SH-SY5Y (cell line): Measurements from ENCODE around the gene TRIO.

Experiments used
- GATA2 ChIP-seq: IDR thresholded peaks from 2 replicates; pipeline ENCODE4 v1.6.1; 2011; ENCODE audit warnings: mild to moderate bottlenecking, low read depth, low read length
- GATA3 ChIP-seq: IDR thresholded peaks from 2 replicates; pipeline ENCODE4 v1.6.1; 2011; ENCODE audit warnings: low read depth, mild to moderate bottlenecking, low read length, moderate library complexity

The TRIO gene

GRCh38 chr5:14464671-14465070 is 321.5 kb downstream of the TRIO start:
- TF ChIP-seq GATA2 (no peak), GATA3 (no peak)

GRCh38 chr5:14465116-14465515 is 322.0 kb downstream of the TRIO start:
- no peak for TF ChIP-seq GATA3
- TF ChIP-seq GATA2, result no peak

- no peak for TF ChIP-seq GATA2
- TF ChIP-seq GATA3, result no peak
Observed at GRCh38 chr5:14465776-14466175, 322.6 kb downstream of the TRIO start.

- TF ChIP-seq GATA3 (no peak), GATA2 (no peak)
Observed at GRCh38 chr5:14467251-14467650, 324.1 kb downstream of the TRIO start.

- TF ChIP-seq GATA2, result no peak
- no peak for TF ChIP-seq GATA3
Observed at GRCh38 chr5:14467886-14468285, 324.7 kb downstream of the TRIO start.

GRCh38 chr5:14469551-14470377 is 326.6 kb downstream of the TRIO start:
- peak; percentile 94 for TF ChIP-seq GATA2
- TF ChIP-seq GATA3, result peak; percentile 89

- TF ChIP-seq GATA2, result no peak
- TF ChIP-seq GATA3, result no peak
Observed at GRCh38 chr5:14471507-14471906, 328.4 kb downstream of the TRIO start.

GRCh38 chr5:14472986-14473567 is 329.9 kb downstream of the TRIO start:
- no peak for TF ChIP-seq GATA2
- TF ChIP-seq GATA3, result no peak

- TF ChIP-seq GATA2 (no peak), GATA3 (no peak)
Observed at GRCh38 chr5:14475045-14475444, 331.9 kb downstream of the TRIO start.

GRCh38 chr5:14476786-14477435 is 333.8 kb downstream of the TRIO start:
- TF ChIP-seq GATA3, result no peak
- no peak for TF ChIP-seq GATA2

- no peak for TF ChIP-seq GATA3
- no peak for TF ChIP-seq GATA2
Observed at GRCh38 chr5:14479143-14479696, 336.1 kb downstream of the TRIO start.

- TF ChIP-seq GATA3, result no peak
- TF ChIP-seq GATA2, result no peak
Observed at GRCh38 chr5:14481349-14481748, 338.2 kb downstream of the TRIO start.

GRCh38 chr5:14482085-14482484 is 338.9 kb downstream of the TRIO start:
- no peak for TF ChIP-seq GATA3
- TF ChIP-seq GATA2, result no peak

- TF ChIP-seq GATA2 (no peak), GATA3 (no peak)
Observed at GRCh38 chr5:14483504-14484157, 340.5 kb downstream of the TRIO start.
